Parathyroid adenoma (tissue), 2 donors: ENCODE data around the gene ALOX5AP.

Experiments
- H2AFZ ChIP-seq: fragments of 300-600 bp; sonication (generic); one replicate; pipeline ENCODE4 v1.7.0; 2017; ENCODE audit warnings: antibody characterized with exemption, mild to moderate bottlenecking
- H3K27ac ChIP-seq: fragments of 300-600 bp; sonication (generic); one replicate; pipeline ENCODE4 v1.7.0; 2017
- H3K27me3 ChIP-seq: fragments of 300-600 bp; sonication (generic); one replicate; pipeline ENCODE4 v1.7.0; 2017; ENCODE audit warnings: low read length; ENCODE audit not compliant: control insufficient read depth, insufficient read depth
- H3K36me3 ChIP-seq: fragments of 300-600 bp; sonication (generic); one replicate; pipeline ENCODE4 v1.7.0; 2017; ENCODE audit warnings: low read length; ENCODE audit not compliant: control insufficient read depth, insufficient read depth
- H3K4me1 ChIP-seq: fragments of 300-600 bp; sonication (generic); one replicate; pipeline ENCODE4 v1.7.0; 2017; ENCODE audit warnings: control low read depth
- H3K4me2 ChIP-seq: fragments of 300-600 bp; sonication (generic); one replicate; pipeline ENCODE4 v1.7.0; 2017; ENCODE audit warnings: low read length
- H3K4me3 ChIP-seq: fragments of 300-600 bp; sonication (generic); one replicate; pipeline ENCODE4 v1.7.0; 2017; ENCODE audit warnings: low read depth, low read length
- H3K79me2 ChIP-seq: fragments of 300-600 bp; sonication (generic); one replicate; pipeline ENCODE4 v1.7.0; 2017; ENCODE audit warnings: control low read depth
- H3K9ac ChIP-seq: fragments of 300-600 bp; sonication (generic); one replicate; pipeline ENCODE4 v1.7.0; 2017; ENCODE audit warnings: mild to moderate bottlenecking
- H3K9me3 ChIP-seq: fragments of 300-600 bp; sonication (generic); one replicate; pipeline ENCODE4 v1.7.0; 2017; ENCODE audit warnings: low read length; ENCODE audit not compliant: control insufficient read depth
- TF ChIP-seq, protein P1 (sequence below): fragments of 300-600 bp; sonication (generic); IDR thresholded peaks from one replicate; pipeline ENCODE4 v1.7.0; 2017; ENCODE audit warnings: antibody characterized with exemption, mild to moderate bottlenecking
- donor health status: primary hyperparathyroidism.

ALOX5AP gene

DNA sequence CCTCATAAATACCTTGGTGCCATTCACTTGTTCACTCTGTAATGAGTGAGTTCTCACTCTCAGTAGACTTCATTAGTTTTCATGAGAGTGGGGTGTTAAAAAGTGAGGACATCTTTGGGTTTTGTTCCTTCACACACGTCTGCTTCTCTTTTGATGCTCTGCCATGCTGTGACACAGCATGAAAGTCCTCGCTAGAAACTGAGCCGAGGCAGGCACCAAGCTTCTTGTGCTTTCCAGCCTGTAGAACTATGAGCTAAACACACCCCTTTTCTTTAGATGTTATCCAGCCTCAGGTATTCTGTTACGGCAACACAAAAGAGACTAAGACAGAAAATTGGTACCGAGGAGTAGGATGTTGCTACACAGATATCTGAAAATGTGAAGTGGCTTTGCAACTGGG lies 43.7 kb downstream of the ALOX5AP start:
- Histone ChIP-seq H3K9me3 (no peaks in the 10 kb centered on the region), H3K27ac (no peak overlapping the region), H3K27me3 (no peaks in the 10 kb centered on the region), H3K36me3 (no peaks in the 10 kb centered on the region), H2AFZ (no peak overlapping the region), H3K9ac (no peak overlapping the region), H3K79me2 (no peaks in the 10 kb centered on the region), H3K4me2 (no peak overlapping the region), H3K4me3 (no peak overlapping the region), H3K4me1 (no peaks in the 10 kb centered on the region)
- TF ChIP-seq, protein P1, sequence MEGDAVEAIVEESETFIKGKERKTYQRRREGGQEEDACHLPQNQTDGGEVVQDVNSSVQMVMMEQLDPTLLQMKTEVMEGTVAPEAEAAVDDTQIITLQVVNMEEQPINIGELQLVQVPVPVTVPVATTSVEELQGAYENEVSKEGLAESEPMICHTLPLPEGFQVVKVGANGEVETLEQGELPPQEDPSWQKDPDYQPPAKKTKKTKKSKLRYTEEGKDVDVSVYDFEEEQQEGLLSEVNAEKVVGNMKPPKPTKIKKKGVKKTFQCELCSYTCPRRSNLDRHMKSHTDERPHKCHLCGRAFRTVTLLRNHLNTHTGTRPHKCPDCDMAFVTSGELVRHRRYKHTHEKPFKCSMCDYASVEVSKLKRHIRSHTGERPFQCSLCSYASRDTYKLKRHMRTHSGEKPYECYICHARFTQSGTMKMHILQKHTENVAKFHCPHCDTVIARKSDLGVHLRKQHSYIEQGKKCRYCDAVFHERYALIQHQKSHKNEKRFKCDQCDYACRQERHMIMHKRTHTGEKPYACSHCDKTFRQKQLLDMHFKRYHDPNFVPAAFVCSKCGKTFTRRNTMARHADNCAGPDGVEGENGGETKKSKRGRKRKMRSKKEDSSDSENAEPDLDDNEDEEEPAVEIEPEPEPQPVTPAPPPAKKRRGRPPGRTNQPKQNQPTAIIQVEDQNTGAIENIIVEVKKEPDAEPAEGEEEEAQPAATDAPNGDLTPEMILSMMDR, result no peak

DNA sequence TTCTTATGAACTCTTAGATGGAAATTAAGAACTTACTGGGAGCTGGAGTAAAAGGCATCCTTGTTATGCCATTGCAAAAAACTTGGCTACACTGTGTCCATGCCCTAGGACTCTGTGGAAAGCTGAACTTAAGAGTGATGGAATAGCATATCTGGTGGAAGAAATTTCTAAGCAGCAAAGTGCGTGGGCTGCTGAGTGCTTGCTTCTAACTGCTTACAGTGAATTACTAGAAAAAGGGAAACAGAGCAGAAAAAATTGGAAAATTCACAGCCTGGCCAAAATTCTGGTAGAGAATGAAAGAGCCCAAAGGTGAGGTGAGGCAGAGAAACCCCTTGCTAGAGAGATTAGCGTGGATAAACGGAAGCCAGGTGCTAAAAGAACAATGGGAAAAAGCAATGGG lies 44.3 kb downstream of the ALOX5AP start:
- Histone ChIP-seq H3K4me3 (no peak overlapping the region), H3K36me3 (no peaks in the 10 kb centered on the region), H3K9me3 (no peaks in the 10 kb centered on the region), H3K27me3 (no peaks in the 10 kb centered on the region), H2AFZ (no peak overlapping the region), H3K79me2 (no peaks in the 10 kb centered on the region), H3K4me1 (no peaks in the 10 kb centered on the region), H3K9ac (no peak overlapping the region), H3K4me2 (no peak overlapping the region), H3K27ac (no peak overlapping the region)
- TF ChIP-seq, protein P1, result no peak

DNA sequence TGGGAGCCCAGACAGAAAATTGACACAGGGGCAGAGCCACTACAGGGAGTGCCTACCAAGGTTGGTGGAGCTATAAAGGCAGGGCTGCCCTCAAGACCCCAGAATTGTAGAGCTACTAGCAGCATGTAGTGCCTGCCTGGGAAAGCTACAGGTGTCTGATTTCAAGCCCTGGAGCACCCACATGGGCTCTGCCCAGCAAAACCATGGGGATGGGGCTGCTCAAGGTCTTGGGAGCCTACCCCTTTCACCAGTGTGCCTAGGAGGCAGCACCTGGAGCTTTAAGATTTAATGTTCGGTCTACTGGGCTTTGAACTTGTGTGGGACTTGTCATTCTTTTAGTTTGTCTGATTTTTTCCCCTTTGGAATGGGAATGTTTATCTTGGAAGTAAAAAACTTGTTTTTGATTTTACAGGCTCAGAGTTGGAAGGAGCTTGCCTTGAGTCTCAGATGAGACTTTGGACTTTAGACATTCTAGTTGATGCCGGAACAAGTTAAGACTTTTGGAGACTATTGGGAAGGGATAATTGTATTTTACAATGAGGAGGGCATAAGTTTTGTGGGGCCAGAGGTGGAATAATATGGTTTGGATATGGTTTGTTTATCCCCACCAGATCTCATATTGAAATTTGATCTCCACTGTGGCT lies 45.1 kb downstream of the ALOX5AP start:
- H3K27me3 ChIP-seq, result no peaks in the 10 kb centered on the region
- H3K79me2 ChIP-seq, result no peaks in the 10 kb centered on the region
- no peaks in the 10 kb centered on the region for H3K4me1 ChIP-seq
- H3K9me3 ChIP-seq, result no peaks in the 10 kb centered on the region
- H3K9ac ChIP-seq, result no peak overlapping the region
- no peak overlapping the region for H3K4me2 ChIP-seq
- no peaks in the 10 kb centered on the region for H3K36me3 ChIP-seq
- TF ChIP-seq, protein P1, result no peak
- H3K27ac ChIP-seq, result no peak overlapping the region
- H3K4me3 ChIP-seq, result no peak overlapping the region
- no peak overlapping the region for H2AFZ ChIP-seq

DNA sequence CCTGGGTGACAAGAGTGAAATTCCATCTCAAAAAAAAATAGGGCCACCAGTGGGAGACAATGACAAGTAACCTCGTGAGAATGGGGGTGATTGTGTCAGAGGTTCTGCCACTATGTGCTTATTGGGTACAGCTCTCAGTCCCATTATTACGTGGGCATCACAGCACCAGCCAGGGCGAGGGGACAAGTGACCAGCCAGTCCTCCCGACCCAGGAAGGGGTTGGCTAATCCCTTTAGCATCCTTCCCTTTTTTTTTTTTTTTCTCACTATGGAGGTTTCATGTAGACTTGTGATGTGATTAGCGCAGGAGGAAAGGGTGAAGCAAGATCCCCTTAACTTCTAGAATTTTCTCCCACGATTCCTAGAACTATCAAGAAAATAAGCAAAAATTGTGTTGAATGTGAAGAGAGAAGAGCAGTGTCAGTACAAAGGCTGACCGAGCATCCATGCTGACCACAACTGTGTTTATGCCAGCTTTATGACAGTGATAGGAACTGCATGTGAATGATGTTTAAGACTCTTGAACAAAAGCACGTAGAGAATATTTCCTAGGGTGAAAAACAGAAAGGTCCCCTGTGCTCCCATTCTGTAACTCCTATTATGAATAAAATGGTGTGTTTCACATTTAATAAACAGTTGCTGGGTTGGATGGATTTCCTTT lies 50.0 kb downstream of the ALOX5AP start:
- TF ChIP-seq, protein P1, result no peak
- H3K27ac ChIP-seq, result no peak overlapping the region
- H3K9ac ChIP-seq, result no peak overlapping the region
- no peaks in the 10 kb centered on the region for H3K27me3 ChIP-seq
- no peaks in the 10 kb centered on the region for H3K4me1 ChIP-seq
- no peaks in the 10 kb centered on the region for H3K36me3 ChIP-seq
- H2AFZ ChIP-seq, result no peak overlapping the region
- no peaks in the 10 kb centered on the region for H3K79me2 ChIP-seq
- H3K4me3 ChIP-seq, result no peak overlapping the region
- no peaks in the 10 kb centered on the region for H3K9me3 ChIP-seq
- H3K4me2 ChIP-seq, result no peak overlapping the region

DNA sequence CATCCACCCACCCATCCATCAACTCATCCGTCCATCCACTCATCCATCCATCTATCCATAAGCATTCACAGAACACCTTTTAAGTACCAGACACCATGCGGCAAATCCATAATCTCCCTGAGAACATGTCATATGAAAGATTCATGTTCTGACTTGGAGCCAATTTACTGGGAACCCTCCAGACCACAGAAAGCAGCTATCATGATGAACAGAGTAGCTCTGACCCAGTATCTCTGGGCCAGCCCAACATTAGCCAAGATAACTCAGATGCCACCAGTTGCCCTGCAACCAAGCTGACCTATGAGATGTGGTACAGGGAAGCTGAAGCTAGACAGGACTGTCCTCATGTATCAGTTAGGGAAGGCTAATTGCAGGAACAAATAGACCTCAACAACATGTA lies 51.3 kb downstream of the ALOX5AP start:
- Histone ChIP-seq H3K9ac (no peak overlapping the region), H3K4me2 (no peak overlapping the region), H2AFZ (no peak overlapping the region), H3K27me3 (no peaks in the 10 kb centered on the region), H3K9me3 (no peaks in the 10 kb centered on the region), H3K4me3 (no peak overlapping the region), H3K4me1 (no peaks in the 10 kb centered on the region), H3K79me2 (no peaks in the 10 kb centered on the region), H3K36me3 (no peaks in the 10 kb centered on the region), H3K27ac (no peak overlapping the region)
- TF ChIP-seq, protein P1, result no peak
